Brain pericyte (primary cell): ENCODE results near the gene XAGE2.
"Not testable (repeated sequence)": the region's sequence is repeated elsewhere in the genome, so short reads cannot be mapped to it uniquely, and the experiment has no call there.

Source experiments
- DNase-seq: peaks from one replicate; pipeline ENCODE4 v3.0.0-alpha.2; 2012; ENCODE audit warnings: low read depth, low spot score

The XAGE2 gene

GRCh38 chrX:52368368-52369055, at the start of gene XAGE2:
Gene XAGE2, plus strand, starts transcription at chrX:52369021. Its CDS starts 994 bp downstream, at chrX:52370015.
- DNase-seq: no peak

- DNase-seq: no peak
Measured at GRCh38 chrX:52337410-52337809, 31.4 kb upstream of the XAGE2 start.

- DNase-seq: no peak
Measured at GRCh38 chrX:52341493-52341892, 27.3 kb upstream of the XAGE2 start.

GRCh38 chrX:52343131-52343530, 25.7 kb upstream of the XAGE2 start:
- not testable (repeated sequence) for DNase-seq

- DNase-seq: not testable (repeated sequence)
Measured at GRCh38 chrX:52345402-52345801, 23.4 kb upstream of the XAGE2 start.

GRCh38 chrX:52346174-52347165, 22.4 kb upstream of the XAGE2 start:
- no peak for DNase-seq

GRCh38 chrX:52349681-52350080, 19.1 kb upstream of the XAGE2 start:
- no peak for DNase-seq

- no peak for DNase-seq
Measured at GRCh38 chrX:52352551-52352950, 16.3 kb upstream of the XAGE2 start.

- no peak for DNase-seq
Measured at GRCh38 chrX:52353838-52354237, 15.0 kb upstream of the XAGE2 start.

- no peak for DNase-seq
Measured at GRCh38 chrX:52355108-52355507, 13.7 kb upstream of the XAGE2 start.

- DNase-seq: no peak
Measured at GRCh38 chrX:52359614-52360232, 9.1 kb upstream of the XAGE2 start.

GRCh38 chrX:52361941-52362340, 6.9 kb upstream of the XAGE2 start:
- DNase-seq: no peak

GRCh38 chrX:52363247-52363883, 5.5 kb upstream of the XAGE2 start:
- DNase-seq: no peak

- DNase-seq: no peak
Measured at GRCh38 chrX:52378870-52379269, 10.0 kb downstream of the XAGE2 start.

GRCh38 chrX:52380993-52381392, 12.2 kb downstream of the XAGE2 start:
- DNase-seq: no peak

- no peak for DNase-seq
Measured at GRCh38 chrX:52410439-52411394, 41.9 kb downstream of the XAGE2 start.

- no peak for DNase-seq
Measured at GRCh38 chrX:52415304-52415703, 46.5 kb downstream of the XAGE2 start.

GRCh38 chrX:52416816-52417215, 48.0 kb downstream of the XAGE2 start:
- no peak for DNase-seq

GRCh38 chrX:52420824-52421443, 52.1 kb downstream of the XAGE2 start:
- no peak for DNase-seq

- no peak for DNase-seq
Measured at GRCh38 chrX:52422884-52423283, 54.1 kb downstream of the XAGE2 start.
